HepG2 (cell line): Measurements from ENCODE around the gene RASL10A. TPM values are rescaled to one million over a fixed set of nuclear protein-coding genes. Genes with fewer than 3 reads are reported as not detected.
"Not testable (repeated sequence)": the region's sequence is repeated elsewhere in the genome, so short reads cannot be mapped to it uniquely, and the experiment has no call there.

Source experiments
- ATAC-seq: fragments of 200-7000 bp; cut with Tn5 transposase; 3 replicates; pipeline ENCODE4 v1.9.1; 2020; ENCODE audit warnings: mild to moderate bottlenecking, moderate library complexity
- BruUV-seq: library from RNA; stranded (reverse); fragments of 400-500 nt; replicated peaks from 2 replicates; lab custom pipeline; 2021; lab: Mats Ljungman, UMichigan
- CTCF ChIA-PET: fragments of 300-600 bp; formaldehyde crosslinking; extraction: SDS; loops from one replicate; lab custom pipeline; 2021; ENCODE audit warnings: low total read pairs, inconsistent platforms, low intra/inter-chr PET ratio; lab: Yijun Ruan, JAX
- POLR2A ChIA-PET: fragments of 350-600 bp; sonication (Branson Sonifier 250); formaldehyde crosslinking; loops from one replicate; lab custom pipeline; 2020; ENCODE audit warnings: antibody characterized with exemption, inconsistent platforms; lab: Yijun Ruan, JAX
- DNase-seq: peaks from one replicate; pipeline ENCODE4 v3.0.0-alpha.2; 2015; ENCODE audit warnings: low spot score
- FAIRE-seq: peaks from 3 replicates; lab custom pipeline; 2011; peaks lifted over from hg19 to GRCh38; lab: Jason Lieb, UNC
- H2AFZ ChIP-seq: one replicate; pipeline ENCODE4 v1.6.1; 2011; ENCODE audit warnings: low read length, inconsistent platforms
- H3K27ac ChIP-seq: fragments of 300-600 bp; 3 replicates; pipeline ENCODE4 v1.8.0; 2011; ENCODE audit warnings: mixed run types, mild to moderate bottlenecking, mixed read lengths, low read length, inconsistent platforms; ENCODE audit not compliant: insufficient read depth; ENCODE audit errors: extremely low read length
- H3K27me3 ChIP-seq, 2 experiments: fragments of 200-600 bp in 1 of 2; 2 replicates in 1 of 2; 3 replicates in 1 of 2; pipeline versions ENCODE4 v1.6.0 to v1.8.0; 2011; ENCODE audit warnings: low read length in 2 of 2, mild to moderate bottlenecking in 2 of 2, moderate library complexity in 2 of 2, inconsistent platforms in 1 of 2; ENCODE audit not compliant: insufficient read depth in 2 of 2, control insufficient read depth in 1 of 2
- H3K36me3 ChIP-seq, 2 experiments: fragments of 200-600 bp in 1 of 2; replicated peaks in 1 of 2; 2 replicates in 1 of 2; 3 replicates in 1 of 2; pipeline versions ENCODE4 v1.5.1 to v1.8.0; 2011; ENCODE audit warnings: low read length in 2 of 2, inconsistent platforms in 1 of 2; ENCODE audit not compliant: insufficient read depth in 2 of 2, control insufficient read depth in 1 of 2
- H3K4me1 ChIP-seq: 2 replicates; pipeline ENCODE4 v1.5.1; 2012; ENCODE audit warnings: low read length, inconsistent platforms; ENCODE audit not compliant: insufficient read depth
- H3K4me2 ChIP-seq: 2 replicates; pipeline ENCODE4 v1.6.0; 2011; ENCODE audit warnings: low read depth, low read length, inconsistent platforms
- H3K4me3 ChIP-seq, 3 experiments: fragments of 200-600 bp in 1 of 3; sonication (generic), shearing (Covaris generic) in 1 of 3; replicated peaks in 1 of 3; 2 replicates each; pipeline ENCODE4 v1.5.1; 2011 to 2016; ENCODE audit warnings: low read length in 3 of 3, inconsistent platforms in 2 of 3, low read depth in 2 of 3, mild to moderate bottlenecking in 2 of 3, control low read depth in 1 of 3, mixed read lengths in 1 of 3; ENCODE audit not compliant: insufficient read depth in 1 of 3
- H3K79me2 ChIP-seq: one replicate; pipeline ENCODE4 v1.6.1; 2011; ENCODE audit warnings: low read length, inconsistent platforms; ENCODE audit not compliant: insufficient read depth
- H3K9ac ChIP-seq: 2 replicates; pipeline ENCODE4 v1.6.0; 2011; ENCODE audit warnings: mild to moderate bottlenecking, low read depth, low read length, inconsistent platforms; ENCODE audit not compliant: insufficient read depth
- H3K9me3 ChIP-seq: 2 replicates; pipeline ENCODE4 v1.5.1; 2012; ENCODE audit warnings: mild to moderate bottlenecking, low read length
- H4K20me1 ChIP-seq: 2 replicates; pipeline ENCODE4 v1.6.0; 2011; ENCODE audit warnings: inconsistent platforms, mild to moderate bottlenecking, low read length, moderate library complexity; ENCODE audit not compliant: insufficient read depth
- CREB1 ChIP-seq, 2 experiments: fragments of 450-650 bp in 1 of 2; IDR thresholded peaks; 2 replicates each; pipeline ENCODE4 v1.6.1; 2016 to 2017; ENCODE audit warnings: control low read depth in 1 of 2, mild to moderate bottlenecking in 1 of 2, missing compliant biosample characterization in 1 of 2, missing genetic modification characterization in 1 of 2
- NFE2L2 ChIP-seq: fragments of 150-350 bp; IDR thresholded peaks from 2 replicates; pipeline ENCODE4 v1.6.1; 2014; ENCODE audit warnings: low read length
- TCF7L2 ChIP-seq: IDR thresholded peaks from 2 replicates; pipeline ENCODE4 v1.6.1; 2011; ENCODE audit warnings: mild to moderate bottlenecking, low read depth, low read length, moderate library complexity
- WGBS: methylation state at CpG from one replicate; pipeline ENCODE4 v1.1.6; 2017; ENCODE audit warnings: low lambda C conversion rate; 5-methylcytosine and 5-hydroxymethylcytosine counted together
- in situ Hi-C: cut with HindIII; loops from 2 replicates; pipeline ENCODE4 v1.10.0; 2017; ENCODE audit warnings: low pct_unique_long_range_greater_than_20kb; ENCODE audit not compliant: extremely low pct_ligation_motif_present
- intact Hi-C: fragments of 100-400 bp; cut with micrococcal nuclease; formaldehyde crosslinking; loops from one replicate; pipeline ENCODE4 v1.10.0; 2022; ENCODE audit not compliant: unreplicated experiment
- polyA plus RNA-seq, 8 experiments: library from polyadenylated mRNA; depleted of rRNA in 3 of 8; stranded (reverse) in 7 of 8; unstranded in 1 of 8; fragments of >200 nt; fragmentation: Illumina TruSeq in 4 of 8; extraction: Trizol in 4 of 8; gene quantifications; 2 replicates each; pipeline versions ENCODE4 v1.2.1 to v1.2.3, GENCODE V29; 2011 to 2016; ENCODE audit warnings: low read depth in 4 of 8, missing spikeins in 1 of 8, mixed read lengths in 1 of 8; ENCODE audit not compliant: insufficient read depth in 1 of 8
- total RNA-seq, 5 experiments: library from RNA; depleted of rRNA; stranded (reverse); fragments of >200 nt; fragmentation: Illumina TruSeq; extraction: Trizol; gene quantifications; 2 replicates each; pipeline ENCODE4 v1.2.3, GENCODE V29; 2016; ENCODE audit warnings: low read depth in 1 of 5
- TF ChIP-seq, protein P1 (sequence below): sonication (generic); formaldehyde crosslinking; IDR thresholded peaks from 2 replicates; pipeline ENCODE4 v1.5.0; 2020; ENCODE audit warnings: mild to moderate bottlenecking, missing genetic modification reagents, borderline replicate concordance
- TF ChIP-seq, protein P2 (sequence below), 2 experiments: sonication (generic) in 1 of 2; formaldehyde crosslinking in 1 of 2; IDR thresholded peaks; 2 replicates each; pipeline versions ENCODE4 v1.4.0 to v1.6.1; 2016 to 2020; ENCODE audit warnings: borderline replicate concordance in 1 of 2, low read depth in 1 of 2, mild to moderate bottlenecking in 1 of 2, missing genetic modification reagents in 1 of 2

The RASL10A gene
- total and polyA plus RNA-seq, 2 of the 13 experiments (the other 11 are each of a cell fraction or from before 2014, with no cell fraction given) = 0.05 to 0.22 TPM

DNA sequence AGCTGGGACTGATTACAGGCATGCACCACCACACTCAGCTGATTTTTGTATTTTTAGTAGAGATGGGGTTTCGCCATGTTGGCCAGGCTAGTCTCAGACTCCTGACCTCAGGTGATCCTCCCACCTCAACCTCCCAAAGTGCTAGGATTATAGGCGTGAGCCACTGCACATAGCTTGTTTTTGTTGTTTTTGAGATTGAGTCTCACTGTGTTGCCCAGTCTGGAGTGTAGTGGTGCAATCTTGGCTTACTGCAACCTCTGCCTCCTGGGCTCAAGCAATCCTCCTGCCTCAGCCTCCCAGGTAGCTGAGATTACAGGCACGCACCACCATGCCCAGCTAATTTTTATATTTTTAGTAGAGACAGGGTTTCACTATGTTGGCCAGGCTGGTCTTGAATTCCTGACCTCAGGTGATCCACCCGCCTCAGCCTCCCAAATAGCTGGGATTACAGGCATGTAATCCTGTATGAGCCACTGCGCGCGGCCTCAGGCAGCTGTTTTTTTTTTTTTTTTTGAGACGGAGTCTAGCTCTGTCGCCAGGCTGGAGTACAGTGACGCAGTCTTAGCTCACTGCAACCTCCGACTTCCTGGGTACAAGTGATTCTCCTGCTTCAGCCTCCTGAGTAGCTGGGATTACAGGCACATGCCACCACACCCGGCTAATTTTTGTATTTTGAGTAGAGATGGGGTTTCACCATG, 41.8 kb upstream of the RASL10A start:
- H3K79me2 ChIP-seq, H3K9ac ChIP-seq, intact Hi-C loops, H3K4me1 ChIP-seq, ATAC-seq, DNase-seq, H3K9me3 ChIP-seq, BruUV-seq, CTCF ChIA-PET, H2AFZ ChIP-seq, H3K4me2 ChIP-seq, H4K20me1 ChIP-seq, FAIRE-seq, POLR2A ChIA-PET, H3K27me3 ChIP-seq, H3K4me3 ChIP-seq, H3K27ac ChIP-seq: not testable (repeated sequence)
- peaks cover 25 to 47% of the 10 kb centered on the region in 2 experiments; a peak in 4 of 5 replicates for H3K36me3 ChIP-seq
- 95% methylated on average over 12 of the region's 12 CpGs for WGBS
- in situ Hi-C loops = loop anchor here (5.0 kb wide), 1 partner anchor 50 kb away; the partner anchor contains the start of gene GAS2L1

DNA sequence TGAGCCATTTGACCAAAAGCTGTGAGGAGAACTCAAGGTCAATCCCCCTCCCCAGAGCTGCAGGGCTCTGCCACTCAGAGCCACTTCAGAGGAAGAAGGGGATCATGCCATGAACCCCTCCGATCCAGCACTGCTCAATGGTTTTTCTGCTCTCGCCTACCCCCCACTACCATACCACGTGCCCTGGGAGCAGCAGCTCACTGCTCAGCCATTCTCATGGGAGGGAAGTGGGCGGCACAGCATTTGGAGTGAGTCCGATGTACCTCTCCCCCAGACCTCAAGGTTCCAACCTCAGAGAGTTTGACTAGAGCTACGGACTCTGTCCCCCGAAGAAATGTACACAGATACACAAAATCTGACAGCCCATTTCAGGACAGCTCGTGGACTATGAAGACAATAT, 38.4 kb upstream of the RASL10A start:
- no peak for ATAC-seq
- POLR2A ChIA-PET = no interaction called here
- no TSS peak for BruUV-seq
- WGBS = 95% methylated on average over 4 of the region's 8 CpGs
- CTCF ChIA-PET = no interaction called here
- intact Hi-C loops = no loop called here
- no peak overlapping the region for H3K9ac ChIP-seq
- H3K79me2 ChIP-seq = no peaks in the 10 kb centered on the region
- no peak overlapping the region for H3K4me3 ChIP-seq
- no peak for FAIRE-seq
- no peaks in the 10 kb centered on the region for H3K27me3 ChIP-seq
- peaks cover 29 to 69% of the 10 kb centered on the region in 2 experiments; a peak in 4 of 5 replicates for H3K36me3 ChIP-seq
- H3K4me1 ChIP-seq = no peaks in the 10 kb centered on the region
- H4K20me1 ChIP-seq = no peaks in the 10 kb centered on the region
- TF ChIP-seq CREB1 (IDR thresholded peaks at IDR 0.05) (no peak), CREB1 (CRISPR knock-in tag; IDR thresholded peaks at IDR 0.05) (no peak), TCF7L2 (no peak), NFE2L2 (no peak)
- TF ChIP-seq, protein P1, sequence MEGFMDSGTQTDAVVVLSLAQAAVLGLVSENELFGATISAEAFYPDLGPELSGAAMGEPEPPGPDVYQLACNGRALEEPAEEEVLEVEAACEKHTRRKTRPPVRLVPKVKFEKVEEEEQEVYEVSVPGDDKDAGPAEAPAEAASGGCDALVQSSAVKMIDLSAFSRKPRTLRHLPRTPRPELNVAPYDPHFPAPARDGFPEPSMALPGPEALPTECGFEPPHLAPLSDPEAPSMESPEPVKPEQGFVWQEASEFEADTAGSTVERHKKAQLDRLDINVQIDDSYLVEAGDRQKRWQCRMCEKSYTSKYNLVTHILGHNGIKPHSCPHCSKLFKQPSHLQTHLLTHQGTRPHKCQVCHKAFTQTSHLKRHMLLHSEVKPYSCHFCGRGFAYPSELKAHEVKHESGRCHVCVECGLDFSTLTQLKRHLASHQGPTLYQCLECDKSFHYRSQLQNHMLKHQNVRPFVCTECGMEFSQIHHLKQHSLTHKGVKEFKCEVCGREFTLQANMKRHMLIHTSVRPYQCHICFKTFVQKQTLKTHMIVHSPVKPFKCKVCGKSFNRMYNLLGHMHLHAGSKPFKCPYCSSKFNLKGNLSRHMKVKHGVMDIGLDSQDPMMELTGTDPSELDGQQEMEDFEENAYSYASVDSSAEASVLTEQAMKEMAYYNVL (CRISPR knock-in tag) = no peak
- TF ChIP-seq, protein P2, sequence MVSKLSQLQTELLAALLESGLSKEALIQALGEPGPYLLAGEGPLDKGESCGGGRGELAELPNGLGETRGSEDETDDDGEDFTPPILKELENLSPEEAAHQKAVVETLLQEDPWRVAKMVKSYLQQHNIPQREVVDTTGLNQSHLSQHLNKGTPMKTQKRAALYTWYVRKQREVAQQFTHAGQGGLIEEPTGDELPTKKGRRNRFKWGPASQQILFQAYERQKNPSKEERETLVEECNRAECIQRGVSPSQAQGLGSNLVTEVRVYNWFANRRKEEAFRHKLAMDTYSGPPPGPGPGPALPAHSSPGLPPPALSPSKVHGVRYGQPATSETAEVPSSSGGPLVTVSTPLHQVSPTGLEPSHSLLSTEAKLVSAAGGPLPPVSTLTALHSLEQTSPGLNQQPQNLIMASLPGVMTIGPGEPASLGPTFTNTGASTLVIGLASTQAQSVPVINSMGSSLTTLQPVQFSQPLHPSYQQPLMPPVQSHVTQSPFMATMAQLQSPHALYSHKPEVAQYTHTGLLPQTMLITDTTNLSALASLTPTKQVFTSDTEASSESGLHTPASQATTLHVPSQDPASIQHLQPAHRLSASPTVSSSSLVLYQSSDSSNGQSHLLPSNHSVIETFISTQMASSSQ (IDR thresholded peaks at IDR 0.05; ENCODE audit: low read depth) = no peak
- TF ChIP-seq, protein P2 (CRISPR knock-in tag; IDR thresholded peaks at IDR 0.05; ENCODE audit: borderline replicate concordance) = no peak
- DNase-seq = no peak
- no peak overlapping the region for H3K4me2 ChIP-seq
- H3K9me3 ChIP-seq = no peaks in the 10 kb centered on the region
- H3K27ac ChIP-seq = no peak overlapping the region
- in situ Hi-C loops = no loop called here
- H2AFZ ChIP-seq = no peak overlapping the region
